K562 (cell line): Measurements from ENCODE around the gene DPP3. TPM values are rescaled to one million over a fixed set of nuclear protein-coding genes. Genes with fewer than 3 reads are reported as not detected.

Experiments used
- BACH1 ChIP-seq: fragments of 200-800 bp; sonication (Bioruptor generic); IDR thresholded peaks from 2 replicates; pipeline ENCODE4 v1.6.1; 2016; ENCODE audit warnings: missing genetic modification characterization, missing compliant biosample characterization
- BCL6 ChIP-seq: fragments of 250-450 bp; sonication (Bioruptor Pico); IDR thresholded peaks from 2 replicates; pipeline ENCODE4 v1.4.0; 2020
- CHD2 ChIP-seq: IDR thresholded peaks from 2 replicates; pipeline ENCODE4 v1.6.1; 2011; ENCODE audit warnings: low read depth, low read length
- MIER1 ChIP-seq: fragments of 450-650 bp; IDR thresholded peaks from 2 replicates; pipeline ENCODE4 v1.6.1; 2016; ENCODE audit warnings: antibody characterized with exemption, mild to moderate bottlenecking, low read depth
- RB1 ChIP-seq: fragments of 450-650 bp; IDR thresholded peaks from 2 replicates; pipeline ENCODE4 v1.6.1; 2017; ENCODE audit warnings: low read depth, mild to moderate bottlenecking
- RBM14 ChIP-seq: fragments of 200-400 bp; formaldehyde crosslinking; IDR thresholded peaks from 2 replicates; pipeline ENCODE4 v1.6.1; 2018; ENCODE audit warnings: low read depth, mild to moderate bottlenecking, low read length, moderate library complexity, borderline replicate concordance; ENCODE audit not compliant: insufficient read depth
- SIN3A ChIP-seq, 2 experiments: fragments of 150-350 bp in 1 of 2; IDR thresholded peaks; 2 replicates each; pipeline ENCODE4 v1.6.1; 2011 to 2016; ENCODE audit warnings: borderline replicate concordance in 2 of 2, low read depth in 2 of 2, low read length in 2 of 2, mild to moderate bottlenecking in 2 of 2, moderate library complexity in 2 of 2; ENCODE audit not compliant: control insufficient read depth in 1 of 2
- TAL1 ChIP-seq: fragments of 450-650 bp; IDR thresholded peaks from 2 replicates; pipeline ENCODE4 v1.6.1; 2016; ENCODE audit warnings: mild to moderate bottlenecking
- TRIM24 ChIP-seq, 2 experiments: fragments of 450-650 bp; IDR thresholded peaks; 2 replicates each; pipeline ENCODE4 v1.6.1; 2016
- ZNF239 ChIP-seq: fragments of 250-450 bp; sonication (Bioruptor Pico); IDR thresholded peaks from 2 replicates; pipeline ENCODE4 v1.4.0; 2020; ENCODE audit warnings: mild to moderate bottlenecking
- polyA plus RNA-seq, 8 experiments: library from polyadenylated mRNA; depleted of rRNA in 4 of 8; stranded (reverse) in 5 of 8; unstranded in 3 of 8; fragments of >200 nt; fragmentation: Nextera tagmentation in 2 of 8; fragmentation: Illumina TruSeq in 1 of 8; extraction: Ambion mirVana in 2 of 8; extraction: Trizol in 1 of 8; gene quantifications; 2 replicates each; pipeline versions ENCODE4 v1.2.1 to v1.2.3, GENCODE V29; 2011 to 2014; ENCODE audit warnings: inconsistent platforms in 1 of 8, missing spikeins in 1 of 8
- total RNA-seq, 7 experiments: library from RNA; depleted of rRNA in 6 of 7; stranded (reverse); fragments of >200 nt in 6 of 7; fragmentation: Illumina TruSeq in 2 of 7; extraction: Trizol in 2 of 7; gene quantifications; 2 replicates each; pipeline versions ENCODE4 v1.2.1 to v1.2.3, GENCODE V29; 2011 to 2021; ENCODE audit warnings: low replicate concordance in 1 of 7
- TF ChIP-seq, protein P1 (sequence below): fragments of 250-450 bp; sonication (Bioruptor Pico); IDR thresholded peaks from 2 replicates; pipeline ENCODE4 v1.8.0; 2021; ENCODE audit warnings: mild to moderate bottlenecking, moderate library complexity
- TF ChIP-seq, protein P2 (sequence below): sonication (generic); formaldehyde crosslinking; IDR thresholded peaks from 2 replicates; pipeline ENCODE4 v1.8.0; 2022; ENCODE audit warnings: missing genetic modification reagents, mild to moderate bottlenecking, moderate library complexity, borderline replicate concordance
- TF ChIP-seq, protein P3 (sequence below): conservative IDR thresholded peaks from 2 replicates; pipeline ENCODE4 v1.6.1; 2011; ENCODE audit warnings: low read depth, mild to moderate bottlenecking, low read length; ENCODE audit not compliant: control insufficient read depth
- TF ChIP-seq, protein P4 (sequence below), 2 experiments: fragments of 250-450 bp in 1 of 2; fragments of 450-650 bp in 1 of 2; sonication (Bioruptor Pico) in 1 of 2; IDR thresholded peaks; 2 replicates each; pipeline versions ENCODE4 v1.6.1 to v1.8.0; 2016 to 2021; ENCODE audit warnings: mild to moderate bottlenecking in 2 of 2, moderate library complexity in 2 of 2, missing compliant biosample characterization in 1 of 2, missing genetic modification characterization in 1 of 2
- TF ChIP-seq, protein P5 (sequence below): fragments of 150-350 bp; conservative IDR thresholded peaks from 2 replicates; pipeline ENCODE4 v1.6.1; 2014; ENCODE audit warnings: low read length
- TF ChIP-seq, protein P6 (sequence below): fragments of 250-450 bp; sonication (Bioruptor Pico); IDR thresholded peaks from 2 replicates; pipeline ENCODE4 v1.5.0; 2020; ENCODE audit warnings: mild to moderate bottlenecking

Gene DPP3
- total and polyA plus RNA-seq, 9 of the 15 experiments (the other 6 are each of a cell fraction or from before 2014, with no cell fraction given) = 3.7 to 69.2 (median 43.3) TPM

DNA sequence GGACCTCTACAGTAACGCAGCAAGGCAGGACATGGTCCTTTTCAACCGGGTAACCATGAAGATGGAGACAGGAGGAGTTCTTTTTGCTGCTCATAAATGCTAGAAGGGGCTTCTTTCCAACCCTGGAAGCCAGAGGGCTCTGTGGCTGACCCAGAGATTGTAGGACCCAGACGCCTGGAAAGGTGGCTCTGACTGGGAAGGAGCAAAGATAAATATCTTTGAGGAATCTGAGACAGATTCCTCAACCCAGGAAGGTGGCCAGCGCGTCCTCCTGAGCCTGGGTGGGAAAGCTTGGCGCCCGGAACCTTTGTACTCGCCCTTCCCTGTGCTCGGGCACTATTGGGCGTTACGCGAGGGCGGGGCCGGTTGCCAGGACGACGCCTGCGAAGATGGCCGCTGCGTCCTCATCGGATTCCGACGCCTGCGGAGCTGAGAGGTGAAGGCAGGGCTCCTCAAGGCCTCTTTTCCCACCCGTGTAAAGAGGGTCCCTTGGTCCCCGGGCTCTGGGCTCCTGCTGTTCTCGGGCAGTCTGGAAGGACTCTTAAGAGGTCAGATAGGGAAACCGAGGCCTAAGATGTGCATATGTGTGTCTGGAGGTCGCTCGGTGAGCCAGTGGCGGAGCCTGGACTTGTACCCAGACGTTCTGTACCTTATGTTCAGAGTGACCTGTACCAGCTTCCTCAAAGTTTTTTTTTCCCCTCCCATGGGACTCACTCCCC, 30.2 kb downstream of the DPP3 start, which contains the start of gene BBS1 (continued):
- TF ChIP-seq, protein P1, sequence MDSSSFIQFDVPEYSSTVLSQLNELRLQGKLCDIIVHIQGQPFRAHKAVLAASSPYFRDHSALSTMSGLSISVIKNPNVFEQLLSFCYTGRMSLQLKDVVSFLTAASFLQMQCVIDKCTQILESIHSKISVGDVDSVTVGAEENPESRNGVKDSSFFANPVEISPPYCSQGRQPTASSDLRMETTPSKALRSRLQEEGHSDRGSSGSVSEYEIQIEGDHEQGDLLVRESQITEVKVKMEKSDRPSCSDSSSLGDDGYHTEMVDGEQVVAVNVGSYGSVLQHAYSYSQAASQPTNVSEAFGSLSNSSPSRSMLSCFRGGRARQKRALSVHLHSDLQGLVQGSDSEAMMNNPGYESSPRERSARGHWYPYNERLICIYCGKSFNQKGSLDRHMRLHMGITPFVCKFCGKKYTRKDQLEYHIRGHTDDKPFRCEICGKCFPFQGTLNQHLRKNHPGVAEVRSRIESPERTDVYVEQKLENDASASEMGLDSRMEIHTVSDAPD = no peak
- TF ChIP-seq ZNF239 (CRISPR knock-in tag) (peak; percentile 32; the same call in 1 of the 2 replicates), CHD2 (peak; percentile 39; the same call in 1 of the 2 replicates), BACH1 (tag) (no peak), TRIM24 (IDR thresholded peaks at IDR 0.05) (peak in 1 of 2 experiments; percentile 98; a peak in 2 of 4 replicates), MIER1 (no peak), TAL1 (peak; percentile 8; the same call in 1 of the 2 replicates), RB1 (peak; percentile 96), SIN3A (IDR thresholded peaks at IDR 0.05; ENCODE audit: borderline replicate concordance in 2 of 2, control insufficient read depth in 1 of 2, low read depth in 2 of 2, low read length in 2 of 2) (peak; percentile 82 to 91; a peak in 3 of 4 replicates), BCL6 (CRISPR knock-in tag) (no peak), RBM14 (no peak)
- TF ChIP-seq, protein P2, sequence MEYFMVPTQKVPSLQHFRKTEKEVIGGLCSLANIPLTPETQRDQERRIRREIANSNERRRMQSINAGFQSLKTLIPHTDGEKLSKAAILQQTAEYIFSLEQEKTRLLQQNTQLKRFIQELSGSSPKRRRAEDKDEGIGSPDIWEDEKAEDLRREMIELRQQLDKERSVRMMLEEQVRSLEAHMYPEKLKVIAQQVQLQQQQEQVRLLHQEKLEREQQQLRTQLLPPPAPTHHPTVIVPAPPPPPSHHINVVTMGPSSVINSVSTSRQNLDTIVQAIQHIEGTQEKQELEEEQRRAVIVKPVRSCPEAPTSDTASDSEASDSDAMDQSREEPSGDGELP = peak; percentile 71; the same call in 1 of the 2 replicates
- TF ChIP-seq, protein P3, sequence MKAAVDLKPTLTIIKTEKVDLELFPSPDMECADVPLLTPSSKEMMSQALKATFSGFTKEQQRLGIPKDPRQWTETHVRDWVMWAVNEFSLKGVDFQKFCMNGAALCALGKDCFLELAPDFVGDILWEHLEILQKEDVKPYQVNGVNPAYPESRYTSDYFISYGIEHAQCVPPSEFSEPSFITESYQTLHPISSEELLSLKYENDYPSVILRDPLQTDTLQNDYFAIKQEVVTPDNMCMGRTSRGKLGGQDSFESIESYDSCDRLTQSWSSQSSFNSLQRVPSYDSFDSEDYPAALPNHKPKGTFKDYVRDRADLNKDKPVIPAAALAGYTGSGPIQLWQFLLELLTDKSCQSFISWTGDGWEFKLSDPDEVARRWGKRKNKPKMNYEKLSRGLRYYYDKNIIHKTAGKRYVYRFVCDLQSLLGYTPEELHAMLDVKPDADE = peak; percentile 73
- TF ChIP-seq, protein P4, sequence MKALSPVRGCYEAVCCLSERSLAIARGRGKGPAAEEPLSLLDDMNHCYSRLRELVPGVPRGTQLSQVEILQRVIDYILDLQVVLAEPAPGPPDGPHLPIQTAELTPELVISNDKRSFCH (CRISPR knock-in tag; IDR thresholded peaks at IDR 0.05) = no peak
- TF ChIP-seq, protein P4 (tag; IDR thresholded peaks at IDR 0.05) = peak; percentile 78
- TF ChIP-seq, protein P5, sequence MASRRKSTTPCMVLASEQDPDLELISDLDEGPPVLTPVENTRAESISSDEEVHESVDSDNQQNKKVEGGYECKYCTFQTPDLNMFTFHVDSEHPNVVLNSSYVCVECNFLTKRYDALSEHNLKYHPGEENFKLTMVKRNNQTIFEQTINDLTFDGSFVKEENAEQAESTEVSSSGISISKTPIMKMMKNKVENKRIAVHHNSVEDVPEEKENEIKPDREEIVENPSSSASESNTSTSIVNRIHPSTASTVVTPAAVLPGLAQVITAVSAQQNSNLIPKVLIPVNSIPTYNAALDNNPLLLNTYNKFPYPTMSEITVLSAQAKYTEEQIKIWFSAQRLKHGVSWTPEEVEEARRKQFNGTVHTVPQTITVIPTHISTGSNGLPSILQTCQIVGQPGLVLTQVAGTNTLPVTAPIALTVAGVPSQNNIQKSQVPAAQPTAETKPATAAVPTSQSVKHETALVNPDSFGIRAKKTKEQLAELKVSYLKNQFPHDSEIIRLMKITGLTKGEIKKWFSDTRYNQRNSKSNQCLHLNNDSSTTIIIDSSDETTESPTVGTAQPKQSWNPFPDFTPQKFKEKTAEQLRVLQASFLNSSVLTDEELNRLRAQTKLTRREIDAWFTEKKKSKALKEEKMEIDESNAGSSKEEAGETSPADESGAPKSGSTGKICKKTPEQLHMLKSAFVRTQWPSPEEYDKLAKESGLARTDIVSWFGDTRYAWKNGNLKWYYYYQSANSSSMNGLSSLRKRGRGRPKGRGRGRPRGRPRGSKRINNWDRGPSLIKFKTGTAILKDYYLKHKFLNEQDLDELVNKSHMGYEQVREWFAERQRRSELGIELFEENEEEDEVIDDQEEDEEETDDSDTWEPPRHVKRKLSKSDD = peak; percentile 96
- TF ChIP-seq, protein P6, sequence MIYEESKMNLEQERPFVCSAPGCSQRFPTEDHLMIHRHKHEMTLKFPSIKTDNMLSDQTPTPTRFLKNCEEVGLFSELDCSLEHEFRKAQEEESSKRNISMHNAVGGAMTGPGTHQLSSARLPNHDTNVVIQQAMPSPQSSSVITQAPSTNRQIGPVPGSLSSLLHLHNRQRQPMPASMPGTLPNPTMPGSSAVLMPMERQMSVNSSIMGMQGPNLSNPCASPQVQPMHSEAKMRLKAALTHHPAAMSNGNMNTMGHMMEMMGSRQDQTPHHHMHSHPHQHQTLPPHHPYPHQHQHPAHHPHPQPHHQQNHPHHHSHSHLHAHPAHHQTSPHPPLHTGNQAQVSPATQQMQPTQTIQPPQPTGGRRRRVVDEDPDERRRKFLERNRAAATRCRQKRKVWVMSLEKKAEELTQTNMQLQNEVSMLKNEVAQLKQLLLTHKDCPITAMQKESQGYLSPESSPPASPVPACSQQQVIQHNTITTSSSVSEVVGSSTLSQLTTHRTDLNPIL (CRISPR knock-in tag) = no peak
